Measurements from ENCODE around the gene PDHX. TPM values are rescaled to one million over a fixed set of nuclear protein-coding genes. Genes with fewer than 3 reads are reported as not detected.

PDHX gene
- total and polyA plus RNA-seq, 10 of the 15 experiments (the other 5 are each of a cell fraction or from before 2014, with no cell fraction given): 14.5 to 41.9 (median 28.0) TPM

- no peak for TF ChIP-seq MXI1 (IDR thresholded peaks at IDR 0.05; ENCODE audit: low read depth, low read length)
Measured at GRCh38 chr11:34890812-34891211, 25.6 kb upstream of the PDHX start (continued).

GRCh38 chr11:34891611-34892010, 24.8 kb upstream of the PDHX start:
- ChIA-PET RAD21 (ENCODE audit: unreplicated experiment) (interaction anchor here (0.8 to 1.5 kb wide), 4 partner anchors 35 to 414 kb away, joined by 3 to 10 read pairs (median 3); no protein-coding TSS in a partner anchor), POLR2A (interaction anchor here (0.5 kb wide), 1 partner anchor 1181 kb away, joined by 7 read pairs; no protein-coding TSS in a partner anchor), SMC1A (ENCODE audit: uncharacterized antibody, unreplicated experiment) (interaction anchor here (0.6 to 2.4 kb wide), 9 partner anchors 9 to 502 kb away, joined by 3 to 11 read pairs (median 3); partner anchors contain the start of gene ELF5), CTCF (interaction anchor here (0.5 to 2.9 kb wide), 10 partner anchors 15 to 654 kb away, joined by 3 to 32 read pairs (median 3); no protein-coding TSS in a partner anchor)
- Histone ChIP-seq H3K9me3 (replicated peaks; ENCODE audit: control insufficient read depth, insufficient read depth, low read length) (peaks cover 1% of the 10 kb centered on the region; the same call in 1 of the 3 replicates), H3K36me3 (ENCODE audit: control insufficient read depth in 2 of 2, insufficient read depth in 2 of 2, low read length in 1 of 2) (peaks cover 0 to 3% of the 10 kb centered on the region in 2 experiments; a peak in 1 of 4 replicates), H3K4me3 (no peak overlapping the region), H2AFZ (ENCODE audit: control insufficient read depth, low read depth, low read length) (no peak overlapping the region), H3K79me2 (ENCODE audit: control insufficient read depth, insufficient read depth, low read length) (no peaks in the 10 kb centered on the region), H3K27ac (ENCODE audit: control insufficient read depth, insufficient read depth) (no peak overlapping the region), H3K9ac (ENCODE audit: control insufficient read depth, insufficient read depth, low read length) (no peak overlapping the region), H3K4me2 (ENCODE audit: control insufficient read depth, insufficient read depth) (no peak overlapping the region), H3K27me3 (replicated peaks in 1 of 2; ENCODE audit: control insufficient read depth in 2 of 2, insufficient read depth in 2 of 2, low read length in 1 of 2) (no peaks in the 10 kb centered on the region), H3K4me1 (ENCODE audit: control insufficient read depth, insufficient read depth, low read length) (no peaks in the 10 kb centered on the region), H4K20me1 (ENCODE audit: control insufficient read depth, insufficient read depth) (no peaks in the 10 kb centered on the region)
- TF ChIP-seq ZBED1 (IDR thresholded peaks at IDR 0.05; ENCODE audit: borderline replicate concordance) (no peak), NRF1 (conservative IDR thresholded peaks at IDR 0.05; ENCODE audit: low read depth, low read length) (no peak), E4F1 (IDR thresholded peaks at IDR 0.05; ENCODE audit: borderline replicate concordance, partially characterized antibody) (no peak), RAD51 (IDR thresholded peaks at IDR 0.05) (no peak), RFX5 (IDR thresholded peaks at IDR 0.05; ENCODE audit: low read depth, low read length) (no peak), TAF1 (IDR thresholded peaks at IDR 0.05; ENCODE audit: borderline replicate concordance, low read depth, low read length) (no peak), HDGF (IDR thresholded peaks at IDR 0.05) (no peak), SIN3A (IDR thresholded peaks at IDR 0.05; ENCODE audit: low read depth, low read length) (no peak), KAT2A (conservative IDR thresholded peaks at IDR 0.05; ENCODE audit: control insufficient read depth, low read depth, low read length) (no peak), TCF7 (IDR thresholded peaks at IDR 0.05; ENCODE audit: borderline replicate concordance) (no peak), ATF3 (IDR thresholded peaks at IDR 0.05; ENCODE audit: borderline replicate concordance, extremely low read depth, low read depth, low read length) (no peak), SPI1 (IDR thresholded peaks at IDR 0.05; ENCODE audit: borderline replicate concordance, insufficient read depth, low read depth, low read length) (no peak), ZBTB4 (CRISPR knock-in tag; IDR thresholded peaks at IDR 0.05) (no peak), EP300 (IDR thresholded peaks at IDR 0.05; ENCODE audit: borderline replicate concordance in 1 of 2, control insufficient read depth in 1 of 2, low read depth in 2 of 2, low read length in 2 of 2) (no peak)
- no peak for ATAC-seq
- in situ Hi-C loops (cut with MboI) (loop anchor here (5.0 kb wide), 1 partner anchor 304 kb away; no protein-coding TSS in a partner anchor), intact Hi-C loops (cut with micrococcal nuclease; ENCODE audit: unreplicated experiment) (loop anchor here (1.0 to 5.0 kb wide), 3 partner anchors 305 to 524 kb away; partner anchors contain the start of gene ELF5)
- 59% methylated on average over 3 of the region's 3 CpGs for WGBS (ENCODE audit: insufficient coverage, insufficient replicate concordance, low lambda C conversion rate, missing lambda C conversion rate)
- DNase-seq (ENCODE audit: low read depth, low spot score): no peak
- FAIRE-seq: no peak
- BruUV-seq (replicated peaks): no TSS peak

All from GM12878 (cell line).